ENCODE measurements around the gene MGAT4C.
"Not testable (repeated sequence)": the region's sequence is repeated elsewhere in the genome, so short reads cannot be mapped to it uniquely, and the experiment has no call there.

MGAT4C gene

GRCh38 chr12:86256163-86256562 lies at the start of gene MGAT4C:
Gene MGAT4C, minus strand, starts transcription at chr12:86256391.
- no peak for DNase-seq

- not testable (repeated sequence) for DNase-seq
These were observed 40.2 kb upstream of the MGAT4C start for GRCh38 chr12:86296396-86296795.

GRCh38 chr12:86293682-86294240 lies 37.6 kb upstream of the MGAT4C start:
- no peak for DNase-seq

- DNase-seq, result no peak
These were observed 36.3 kb upstream of the MGAT4C start for GRCh38 chr12:86292480-86292879.

- no peak for DNase-seq
These were observed 34.4 kb upstream of the MGAT4C start for GRCh38 chr12:86290615-86291014.

GRCh38 chr12:86286119-86286518 lies 29.9 kb upstream of the MGAT4C start:
- no peak for DNase-seq

GRCh38 chr12:86283620-86284019 lies 27.4 kb upstream of the MGAT4C start:
- no peak for DNase-seq

GRCh38 chr12:86275356-86275755 lies 19.2 kb upstream of the MGAT4C start:
- no peak for DNase-seq

- no peak for DNase-seq
These were observed 9.1 kb upstream of the MGAT4C start for GRCh38 chr12:86265329-86265695.

GRCh38 chr12:86264451-86265328 lies 8.5 kb upstream of the MGAT4C start:
- no peak for DNase-seq

- DNase-seq, result no peak
These were observed 5.4 kb upstream of the MGAT4C start for GRCh38 chr12:86261578-86261977.

GRCh38 chr12:86261142-86261541 lies 5.0 kb upstream of the MGAT4C start:
- no peak for DNase-seq

- no peak for DNase-seq
These were observed 4.0 kb upstream of the MGAT4C start for GRCh38 chr12:86260183-86260582.

GRCh38 chr12:86257134-86257533 lies 943 bp upstream of the MGAT4C start:
- DNase-seq, result no peak

GRCh38 chr12:86254399-86255107 lies 1.6 kb downstream of the MGAT4C start:
- DNase-seq, result no peak

- DNase-seq, result no peak
These were observed 6.3 kb downstream of the MGAT4C start for GRCh38 chr12:86249851-86250250.

- DNase-seq, result no peak
These were observed 6.9 kb downstream of the MGAT4C start for GRCh38 chr12:86249276-86249675.

- DNase-seq, result no peak
These were observed 8.3 kb downstream of the MGAT4C start for GRCh38 chr12:86247871-86248270.

GRCh38 chr12:86241600-86241999 lies 14.6 kb downstream of the MGAT4C start:
- DNase-seq, result no peak

GRCh38 chr12:86234316-86234855 lies 21.8 kb downstream of the MGAT4C start:
- DNase-seq, result no peak

GRCh38 chr12:86233126-86233525 lies 23.1 kb downstream of the MGAT4C start:
- no peak for DNase-seq

GRCh38 chr12:86230516-86231146 lies 25.6 kb downstream of the MGAT4C start:
- no peak for DNase-seq

GRCh38 chr12:86229772-86230171 lies 26.4 kb downstream of the MGAT4C start:
- DNase-seq, result no peak

All from CD4-positive, alpha-beta T cell treated with Interleukin-10 for 1 hour (primary cell).